Measurements from ENCODE around the gene SLC13A3.

The SLC13A3 gene

GRCh38 chr20:46631874-46632446 is 19.3 kb downstream of the SLC13A3 start:
- no peak for DNase-seq

GRCh38 chr20:46631212-46631869 is 19.9 kb downstream of the SLC13A3 start:
- DNase-seq = no peak

- no peak for DNase-seq
Measured at GRCh38 chr20:46630306-46630705, 21.0 kb downstream of the SLC13A3 start.

- DNase-seq = no peak
Measured at GRCh38 chr20:46629341-46629740, 21.9 kb downstream of the SLC13A3 start.

- no peak for DNase-seq
Measured at GRCh38 chr20:46627234-46627633, 24.0 kb downstream of the SLC13A3 start.

GRCh38 chr20:46626758-46627157 is 24.5 kb downstream of the SLC13A3 start:
- DNase-seq = no peak

GRCh38 chr20:46625875-46626373 is 25.3 kb downstream of the SLC13A3 start:
- no peak for DNase-seq

GRCh38 chr20:46624946-46625345 is 26.3 kb downstream of the SLC13A3 start:
- DNase-seq = no peak

- no peak for DNase-seq
Measured at GRCh38 chr20:46622165-46622564, 29.1 kb downstream of the SLC13A3 start.

GRCh38 chr20:46621492-46621891 is 29.8 kb downstream of the SLC13A3 start:
- DNase-seq = no peak

GRCh38 chr20:46619445-46619844 is 31.8 kb downstream of the SLC13A3 start:
- DNase-seq = no peak

GRCh38 chr20:46618316-46619100 is 32.8 kb downstream of the SLC13A3 start:
- no peak for DNase-seq

GRCh38 chr20:46614503-46614902 is 36.8 kb downstream of the SLC13A3 start:
- DNase-seq = no peak

GRCh38 chr20:46610145-46610544 is 41.1 kb downstream of the SLC13A3 start:
- DNase-seq = no peak

GRCh38 chr20:46609043-46609442 is 42.2 kb downstream of the SLC13A3 start:
- DNase-seq = no peak

GRCh38 chr20:46607849-46608497 is 43.3 kb downstream of the SLC13A3 start:
- no peak for DNase-seq

GRCh38 chr20:46607191-46607848 is 43.9 kb downstream of the SLC13A3 start:
- no peak for DNase-seq

GRCh38 chr20:46606817-46607190 is 44.5 kb downstream of the SLC13A3 start:
- no peak for DNase-seq

- no peak for DNase-seq
Measured at GRCh38 chr20:46605978-46606816, 45.1 kb downstream of the SLC13A3 start.

GRCh38 chr20:46605181-46605580 is 46.1 kb downstream of the SLC13A3 start:
- no peak for DNase-seq

GRCh38 chr20:46604551-46605133 is 46.6 kb downstream of the SLC13A3 start:
- DNase-seq = no peak

GRCh38 chr20:46602429-46602828 is 48.8 kb downstream of the SLC13A3 start:
- no peak for DNase-seq

Data from NCI-H524 treated with DMSO at 0.1 percent for 48 hours (cell line).